B cell (primary cell): ENCODE data around the gene ZFP57. TPM values are rescaled to one million over a fixed set of nuclear protein-coding genes. Genes with fewer than 3 reads are reported as not detected.

Source experiments
- ATAC-seq: fragments of 200-7000 bp; cut with Tn5 transposase; one replicate; pipeline ENCODE4 v1.10.0; 2021; ENCODE audit warnings: low read depth, mild to moderate bottlenecking, moderate number of reproducible peaks, moderate library complexity
- CTCF ChIA-PET: fragments of 350-600 bp; sonication (Branson Sonifier 250); formaldehyde crosslinking; loops from one replicate; lab custom pipeline; 2021; ENCODE audit warnings: antibody characterized with exemption, inconsistent platforms; lab: Charles Lee
- POLR2A ChIA-PET: fragments of 350-600 bp; sonication (Branson Sonifier 250); formaldehyde crosslinking; loops from one replicate; lab custom pipeline; 2021; ENCODE audit warnings: antibody characterized with exemption; lab: Charles Lee
- DNase-seq: peaks from one replicate; pipeline ENCODE4 v3.0.0; 2013
- H2AFZ ChIP-seq: 2 replicates; pipeline ENCODE4 v1.6.1; 2012; ENCODE audit warnings: mild to moderate bottlenecking, low read depth, low read length; ENCODE audit not compliant: insufficient read depth, poor library complexity, severe bottlenecking
- H3K27ac ChIP-seq, 2 donors: 1 replicate in 1 of 2; 2 replicates in 1 of 2; pipeline ENCODE4 v1.5.1; 2012 to 2013; ENCODE audit warnings: low read length in 2 of 2, mild to moderate bottlenecking in 2 of 2, moderate library complexity in 1 of 2
- H3K27me3 ChIP-seq, 4 experiments: fragments of 200-600 bp in 1 of 4; sonication (generic) in 1 of 4; replicated peaks in 1 of 4; 1 replicate in 2 of 4; 2 replicates in 2 of 4; pipeline versions ENCODE4 v1.6.1 to v1.7.0; 2013 to 2016; ENCODE audit warnings: low read length in 3 of 4, mild to moderate bottlenecking in 2 of 4, mixed read lengths in 1 of 4, moderate library complexity in 1 of 4; ENCODE audit not compliant: insufficient read depth in 4 of 4, control insufficient read depth in 3 of 4; ENCODE audit errors: control extremely low read depth in 1 of 4
- H3K36me3 ChIP-seq, 2 experiments: replicated peaks in 1 of 2; 1 replicate in 1 of 2; 2 replicates in 1 of 2; pipeline versions ENCODE4 v1.6.1 to v1.7.1; 2013; ENCODE audit warnings: low read length in 1 of 2; ENCODE audit not compliant: insufficient read depth in 2 of 2, control insufficient read depth in 1 of 2; ENCODE audit errors: control extremely low read depth in 1 of 2, extremely low read depth in 1 of 2
- H3K4me1 ChIP-seq, 2 donors: fragments of 200-600 bp in 1 of 2; sonication (generic) in 1 of 2; 1 replicate in 1 of 2; 2 replicates in 1 of 2; pipeline versions ENCODE4 v1.5.1 to v1.6.1; 2013 to 2017; ENCODE audit warnings: low read length in 2 of 2; ENCODE audit not compliant: control insufficient read depth in 2 of 2, insufficient read depth in 2 of 2
- H3K4me2 ChIP-seq: replicated peaks from 2 replicates; pipeline ENCODE3; 2012; ENCODE audit warnings: mild to moderate bottlenecking, low read depth, low read length; ENCODE audit not compliant: poor library complexity, severe bottlenecking
- H3K4me3 ChIP-seq, 5 experiments: fragments of 200-600 bp in 1 of 5; sonication (generic) in 1 of 5; 1 replicate in 3 of 5; 2 replicates in 2 of 5; pipeline versions ENCODE4 v1.5.1 to v1.7.0; 2011 to 2016; ENCODE audit warnings: low read length in 4 of 5, mild to moderate bottlenecking in 4 of 5, low read depth in 2 of 5, control low read depth in 1 of 5, moderate library complexity in 1 of 5; ENCODE audit not compliant: insufficient read depth in 1 of 5; ENCODE audit errors: control extremely low read depth in 1 of 5, extremely low read depth in 1 of 5
- H3K79me2 ChIP-seq: fragments of 200-600 bp; sonication (generic); one replicate; pipeline ENCODE4 v1.6.0; 2016; ENCODE audit warnings: low read length; ENCODE audit not compliant: control insufficient read depth, insufficient read depth
- H3K9ac ChIP-seq: fragments of 200-600 bp; sonication (generic); 2 replicates; pipeline ENCODE4 v1.6.1; 2017; ENCODE audit warnings: mild to moderate bottlenecking, low read length, moderate library complexity
- H3K9me3 ChIP-seq, 3 donors: one replicate each; pipeline versions ENCODE4 v1.6.1 to v1.7.1; 2013; ENCODE audit warnings: low read length in 2 of 3; ENCODE audit not compliant: control insufficient read depth in 2 of 3, insufficient read depth in 1 of 3; ENCODE audit errors: control extremely low read depth in 1 of 3
- H4K20me1 ChIP-seq: 2 replicates; pipeline ENCODE4 v1.6.0; 2012; ENCODE audit warnings: mild to moderate bottlenecking, low read length; ENCODE audit not compliant: insufficient read depth, control insufficient read depth, poor library complexity, severe bottlenecking
- H3K27ac Mint-ChIP-seq: one replicate; pipeline ENCODE4 v1.8.0; 2021; ENCODE audit warnings: mixed read lengths
- H3K27me3 Mint-ChIP-seq: one replicate; pipeline ENCODE4 v1.8.0; 2021; ENCODE audit warnings: mixed read lengths
- H3K4me1 Mint-ChIP-seq: one replicate; pipeline ENCODE4 v1.8.0; 2021; ENCODE audit warnings: mixed read lengths
- H3K4me3 Mint-ChIP-seq: one replicate; pipeline ENCODE4 v1.8.0; 2021; ENCODE audit warnings: mixed read lengths
- H3K9me3 Mint-ChIP-seq: one replicate; pipeline ENCODE4 v1.8.0; 2022; ENCODE audit warnings: mixed read lengths; ENCODE audit not compliant: insufficient read depth
- EZH2 ChIP-seq: IDR thresholded peaks from 2 replicates; pipeline ENCODE4 v1.6.1; 2012; ENCODE audit warnings: borderline replicate concordance, low read depth, mild to moderate bottlenecking, moderate library complexity, low read length; ENCODE audit not compliant: insufficient read depth, poor library complexity, severe bottlenecking
- WGBS: methylation state at CpG from one replicate; pipeline ENCODE4 v1.1.5; 2013; ENCODE audit warnings: missing lambda C conversion rate; ENCODE audit not compliant: insufficient coverage; 5-methylcytosine and 5-hydroxymethylcytosine counted together
- intact Hi-C: fragments of 100-400 bp; cut with micrococcal nuclease; formaldehyde crosslinking; loops from one replicate; pipeline ENCODE4 v1.10.0; 2022
- polyA plus RNA-seq: library from polyadenylated mRNA; depleted of rRNA; stranded (reverse); fragments of >200 nt; gene quantifications from 2 replicates; pipeline ENCODE4 v1.2.3, GENCODE V29; 2012
- total RNA-seq, 2 donors: library from RNA; stranded (reverse); fragments of 120-200 nt in 1 of 2; gene quantifications; 1 replicate in 1 of 2; 2 replicates in 1 of 2; pipeline versions ENCODE4 v1.2.3 to v1.2.4, GENCODE V29; 2013 to 2022
- TF ChIP-seq, protein P1 (sequence below): fragments of 200-600 bp; IDR thresholded peaks from one replicate; pipeline ENCODE4 v1.8.0; 2022; ENCODE audit warnings: antibody characterized with exemption, mild to moderate bottlenecking

Gene ZFP57
- total and polyA plus RNA-seq, 2 donors (not counting 1 experiment from before 2014, with no cell fraction given), result 0.39 to 5.0 TPM

DNA sequence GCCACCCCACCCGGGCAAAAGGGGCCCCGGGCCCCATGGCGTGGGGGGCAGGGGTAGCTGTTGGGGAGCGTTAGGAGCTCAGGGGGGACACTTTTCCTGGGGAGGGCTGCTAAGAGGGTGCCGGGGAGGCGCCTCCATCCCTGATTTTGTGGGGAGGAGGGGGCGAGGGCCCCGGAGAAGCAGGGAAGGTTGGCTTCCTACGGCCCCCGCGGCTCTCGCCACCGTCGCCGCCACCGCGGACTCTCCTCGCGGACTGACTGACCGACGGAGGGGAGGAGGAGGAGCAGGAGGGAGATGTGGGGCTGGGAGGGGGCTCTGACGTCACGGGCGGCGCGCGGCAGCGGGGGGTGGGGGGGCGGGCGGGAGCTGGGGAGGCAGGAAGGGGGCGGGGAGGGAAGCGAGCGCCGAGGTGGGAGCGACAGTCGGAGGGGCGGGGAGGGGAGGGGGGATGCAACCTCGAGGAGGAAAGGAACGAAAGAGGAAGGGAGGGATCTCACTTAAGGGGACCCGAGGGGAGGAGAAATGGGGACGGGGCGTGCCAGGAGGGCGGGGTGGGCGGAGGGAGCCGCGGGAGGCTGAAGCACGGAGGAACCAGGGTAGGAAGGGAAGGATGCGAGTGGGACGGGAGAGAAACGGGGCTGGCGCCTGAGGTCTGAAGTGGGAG lies 53.1 kb downstream of the ZFP57 start:
- intact Hi-C loops, result loop anchor here (5.0 kb wide), 2 partner anchors 76 to 124 kb away; a partner anchor contains a TSS
- no peaks in the 10 kb centered on the region for H3K27me3 ChIP-seq
- H3K9me3 ChIP-seq, result no peaks in the 10 kb centered on the region
- peaks cover 8% of the 10 kb centered on the region for H3K79me2 ChIP-seq
- no peaks in the 10 kb centered on the region for H3K27me3 Mint-ChIP-seq
- peak overlapping the region; percentile 98 for H3K4me2 ChIP-seq
- H3K9me3 Mint-ChIP-seq, result no peaks in the 10 kb centered on the region
- POLR2A ChIA-PET, result interaction anchor here (0.6 to 1.9 kb wide), 4 partner anchors 10 to 1174 kb away, joined by 3 to 12 read pairs (median 4); no protein-coding TSS in a partner anchor
- DNase-seq (peak; percentile 72), ATAC-seq (peak; percentile 22)
- peak overlapping the region; percentile 86 for H2AFZ ChIP-seq
- H3K9ac ChIP-seq, result peak overlapping the region; percentile 80
- WGBS, result 0% methylated on average over 28 of the region's 51 CpGs
- peak overlapping the region; percentile 71 for H3K27ac Mint-ChIP-seq
- peaks cover 28 to 45% of the 10 kb centered on the region in 2 donors for H3K4me1 ChIP-seq
- H3K4me3 ChIP-seq, result peak overlapping the region; percentile 68 to 88 (median 80)
- TF ChIP-seq, protein P1, sequence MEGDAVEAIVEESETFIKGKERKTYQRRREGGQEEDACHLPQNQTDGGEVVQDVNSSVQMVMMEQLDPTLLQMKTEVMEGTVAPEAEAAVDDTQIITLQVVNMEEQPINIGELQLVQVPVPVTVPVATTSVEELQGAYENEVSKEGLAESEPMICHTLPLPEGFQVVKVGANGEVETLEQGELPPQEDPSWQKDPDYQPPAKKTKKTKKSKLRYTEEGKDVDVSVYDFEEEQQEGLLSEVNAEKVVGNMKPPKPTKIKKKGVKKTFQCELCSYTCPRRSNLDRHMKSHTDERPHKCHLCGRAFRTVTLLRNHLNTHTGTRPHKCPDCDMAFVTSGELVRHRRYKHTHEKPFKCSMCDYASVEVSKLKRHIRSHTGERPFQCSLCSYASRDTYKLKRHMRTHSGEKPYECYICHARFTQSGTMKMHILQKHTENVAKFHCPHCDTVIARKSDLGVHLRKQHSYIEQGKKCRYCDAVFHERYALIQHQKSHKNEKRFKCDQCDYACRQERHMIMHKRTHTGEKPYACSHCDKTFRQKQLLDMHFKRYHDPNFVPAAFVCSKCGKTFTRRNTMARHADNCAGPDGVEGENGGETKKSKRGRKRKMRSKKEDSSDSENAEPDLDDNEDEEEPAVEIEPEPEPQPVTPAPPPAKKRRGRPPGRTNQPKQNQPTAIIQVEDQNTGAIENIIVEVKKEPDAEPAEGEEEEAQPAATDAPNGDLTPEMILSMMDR, result no peak
- TF ChIP-seq EZH2, result no peak
- peaks cover 0 to 15% of the 10 kb centered on the region in 2 experiments for H3K36me3 ChIP-seq
- peaks cover 22% of the 10 kb centered on the region for H4K20me1 ChIP-seq
- peak overlapping the region; percentile 94 for H3K4me3 Mint-ChIP-seq
- H3K4me1 Mint-ChIP-seq, result peaks cover 46% of the 10 kb centered on the region
- peak overlapping the region; percentile 33 to 63 for H3K27ac ChIP-seq
- CTCF ChIA-PET, result interaction anchor here (0.6 to 13.5 kb wide), 5 partner anchors 8 to 340 kb away, joined by 3 to 226 read pairs (median 3); no protein-coding TSS in a partner anchor
